Stimulated activated CD8-positive, alpha-beta memory T cell treated with anti-CD3 and anti-CD28 coated beads, Interleukin-12 subunit alpha, Interleukin-12 subunit beta, amount 100 ng/mL, for 24 hours (primary cell): ENCODE results near the gene PRAC1.
"Not testable (repeated sequence)": the region's sequence is repeated elsewhere in the genome, so short reads cannot be mapped to it uniquely, and the experiment has no call there.

ENCODE experiments used
- DNase-seq: peaks from one replicate; pipeline ENCODE4 v3.0.0-alpha.2; 2020; ENCODE audit errors: extremely low read depth

Gene PRAC1

GRCh38 chr17:48726916-48727286, 4.6 kb upstream of the PRAC1 start:
- no peak for DNase-seq

- DNase-seq, result no peak
Measured at GRCh38 chr17:48726114-48726915, 4.0 kb upstream of the PRAC1 start.

- DNase-seq, result no peak
Measured at GRCh38 chr17:48725288-48726064, 3.2 kb upstream of the PRAC1 start.

- no peak for DNase-seq
Measured at GRCh38 chr17:48725004-48725287, 2.6 kb upstream of the PRAC1 start.

- peak; percentile 38 for DNase-seq
Measured at GRCh38 chr17:48724251-48725003, 2.1 kb upstream of the PRAC1 start.

DNA sequence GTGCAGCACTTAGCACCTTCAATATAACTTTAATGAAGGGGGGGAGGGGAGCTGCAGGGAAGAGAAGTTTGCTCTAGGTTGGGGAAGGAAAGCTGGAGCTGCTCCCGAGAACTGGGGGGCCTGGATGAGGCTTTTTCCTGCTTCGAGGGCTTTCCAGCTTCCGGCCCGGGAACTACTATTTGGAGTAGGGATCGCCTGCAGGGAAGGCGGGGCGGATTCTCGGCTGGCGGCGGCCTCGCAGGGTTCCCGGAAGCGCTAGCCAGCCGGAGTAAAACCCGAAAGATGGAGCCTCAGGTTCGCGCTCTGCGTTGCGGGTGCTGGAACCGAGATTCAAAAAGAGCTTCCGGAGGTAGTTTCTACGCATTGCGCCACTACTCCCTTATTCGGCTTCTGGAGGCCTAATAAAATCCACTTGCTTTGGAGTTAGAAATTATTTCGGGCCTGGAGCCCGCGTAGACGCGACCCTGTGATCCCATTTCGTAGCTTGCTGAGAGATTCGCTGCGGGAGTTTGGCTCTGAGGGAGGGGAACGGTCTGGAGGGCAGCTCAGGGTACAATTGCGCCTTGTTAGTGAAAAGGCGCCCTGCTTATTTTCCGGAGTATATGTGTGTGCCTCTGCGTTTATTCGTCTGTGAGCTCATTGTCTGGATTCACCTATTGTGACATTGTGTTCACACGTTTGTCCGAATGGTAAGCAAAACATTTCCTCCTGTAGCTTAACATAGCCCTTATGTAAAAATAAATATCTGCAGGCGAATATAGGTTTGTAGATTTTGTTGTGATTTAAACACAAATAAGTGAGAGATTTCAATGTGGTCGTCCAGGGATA, 1.3 kb upstream of the PRAC1 start:
- DNase-seq, result no peak

DNA sequence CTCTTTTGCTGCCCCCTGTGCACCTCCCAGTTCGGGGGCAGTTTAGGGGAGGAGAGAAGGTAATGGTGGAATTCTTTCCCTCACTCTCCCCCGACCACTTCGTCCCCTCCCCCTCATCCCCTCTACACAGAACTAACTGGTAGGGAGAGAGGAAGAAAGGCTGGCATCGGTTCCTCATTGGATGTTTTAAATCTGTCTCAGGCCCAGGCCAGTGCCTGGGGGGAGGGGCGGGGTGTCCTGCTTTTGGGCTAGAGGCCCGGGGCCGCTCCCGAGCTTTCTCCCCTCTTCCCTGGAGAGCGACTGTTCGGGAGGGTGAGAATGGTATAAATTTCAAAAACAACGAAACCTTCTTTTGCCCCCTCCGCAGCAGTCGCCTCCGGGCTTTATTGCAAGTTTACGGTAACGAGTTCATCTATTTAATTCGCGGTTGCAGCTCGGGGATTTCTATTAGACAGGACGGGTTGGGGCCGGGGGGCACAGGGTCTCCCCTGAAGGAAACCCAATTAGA, 651 bp upstream of the PRAC1 start, which contains the start of gene PRAC2:
Gene PRAC2, plus strand, starts transcription at position 271 of the 508 bp plus-strand sequence. CDS start 1,226 bp downstream, outside the sequence.
- no peak for DNase-seq

- DNase-seq, result no peak
Measured at GRCh38 chr17:48721009-48721402, 1.3 kb downstream of the PRAC1 start.

DNA sequence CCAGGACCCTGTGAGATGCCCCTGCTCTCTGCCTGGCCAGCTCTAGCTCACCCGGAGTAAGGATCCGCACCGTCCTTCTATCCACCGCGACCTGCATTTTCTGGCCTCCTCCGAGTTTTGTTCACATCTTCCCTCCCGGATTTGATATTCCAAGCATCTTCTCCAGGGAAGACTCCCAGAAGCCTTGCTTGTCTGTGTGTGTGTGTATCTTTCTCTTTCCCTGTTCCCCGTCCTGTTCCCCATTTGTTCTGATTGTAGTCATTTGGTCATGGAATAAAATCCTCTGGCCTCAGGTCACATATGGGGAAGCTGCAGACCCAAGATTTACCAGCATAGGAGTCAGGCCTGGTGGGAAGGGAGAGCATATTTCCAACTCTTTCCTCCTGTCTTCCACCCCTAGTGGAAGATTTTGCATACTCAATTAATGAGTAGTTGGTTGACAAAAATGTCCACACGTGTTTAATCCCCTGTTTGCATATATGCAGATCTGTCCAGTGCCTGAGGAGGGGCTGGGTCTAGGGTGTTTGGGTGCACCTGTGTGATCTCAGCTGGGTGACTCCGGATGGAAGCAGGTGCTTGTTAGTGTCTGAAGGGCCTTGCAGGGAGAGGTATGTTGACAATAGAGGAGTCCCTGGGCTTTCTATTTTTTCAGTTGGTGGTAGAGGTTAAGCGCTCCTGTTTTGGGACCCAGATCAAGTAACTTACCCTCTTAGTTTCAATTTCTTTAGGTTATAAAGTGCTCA, 1.9 kb downstream of the PRAC1 start:
- no peak for DNase-seq

- DNase-seq, result no peak
Measured at GRCh38 chr17:48719642-48720265, 2.6 kb downstream of the PRAC1 start.

DNA sequence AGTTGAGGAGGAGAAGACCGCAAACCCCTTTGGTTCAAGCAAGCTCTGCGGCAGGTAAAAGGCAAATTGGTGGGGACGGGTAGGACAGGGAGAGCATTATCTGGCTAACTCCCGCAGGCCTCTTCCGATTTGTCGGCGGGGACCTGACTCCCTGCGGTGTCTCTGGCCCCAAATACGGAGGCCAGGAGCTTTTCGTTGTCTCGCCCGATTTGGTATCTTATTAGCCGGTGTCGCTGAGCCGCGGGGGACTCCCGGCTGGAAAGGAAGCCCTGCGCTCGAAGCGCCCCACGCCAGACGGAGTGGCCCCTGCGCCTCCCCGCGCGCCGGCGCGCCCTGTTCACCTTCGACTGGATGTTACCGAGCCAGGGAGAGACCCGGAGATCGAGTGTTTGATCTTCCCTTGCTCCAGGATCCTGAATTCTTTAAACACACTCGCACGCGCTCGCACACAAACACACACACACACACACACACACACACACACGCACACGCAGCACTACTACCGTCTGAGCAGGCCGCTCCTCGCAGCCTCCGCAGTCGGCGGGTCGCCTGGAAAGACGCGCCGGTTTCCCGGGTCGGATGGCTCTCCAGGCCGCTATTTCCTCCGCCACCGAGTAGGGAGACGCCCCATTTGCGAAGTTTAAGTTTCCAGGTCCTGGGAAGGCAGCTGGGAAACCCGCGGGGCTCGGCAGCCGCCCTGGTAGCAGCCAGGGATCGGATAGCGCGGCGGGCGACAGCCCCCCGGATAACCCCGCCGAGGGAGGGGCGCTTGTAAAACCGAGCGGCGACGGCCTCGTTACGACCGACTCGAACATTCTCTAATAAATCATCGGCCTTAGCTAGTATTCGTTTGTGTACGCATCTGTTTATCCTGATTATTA, 3.3 kb downstream of the PRAC1 start:
- DNase-seq, result no peak

DNA sequence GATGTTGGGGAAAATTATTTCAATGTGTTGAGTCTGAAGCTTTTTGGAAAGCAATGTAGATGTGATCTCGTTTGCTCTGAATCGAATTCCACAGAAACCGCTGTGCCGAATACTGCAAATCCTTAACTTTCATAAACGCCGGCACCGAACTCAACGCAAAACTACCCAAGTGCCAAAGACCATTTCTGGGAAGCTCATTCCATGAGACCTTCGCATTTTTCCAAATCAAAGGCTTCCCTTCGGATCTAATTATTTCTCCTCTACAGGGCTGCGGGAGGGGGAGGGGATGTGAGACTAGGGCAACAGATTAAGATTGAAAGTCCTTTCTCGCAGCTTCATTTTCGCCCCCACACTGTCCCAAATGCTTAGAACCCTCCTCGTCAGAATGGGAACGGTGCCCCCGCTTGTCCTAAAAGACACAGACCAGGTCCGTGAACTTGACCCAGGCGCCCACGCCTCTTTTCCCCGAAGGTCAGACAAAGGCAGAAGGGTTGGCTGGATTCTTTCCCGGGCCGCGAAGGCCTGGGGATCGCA, 4.0 kb downstream of the PRAC1 start:
- DNase-seq, result no peak

DNA sequence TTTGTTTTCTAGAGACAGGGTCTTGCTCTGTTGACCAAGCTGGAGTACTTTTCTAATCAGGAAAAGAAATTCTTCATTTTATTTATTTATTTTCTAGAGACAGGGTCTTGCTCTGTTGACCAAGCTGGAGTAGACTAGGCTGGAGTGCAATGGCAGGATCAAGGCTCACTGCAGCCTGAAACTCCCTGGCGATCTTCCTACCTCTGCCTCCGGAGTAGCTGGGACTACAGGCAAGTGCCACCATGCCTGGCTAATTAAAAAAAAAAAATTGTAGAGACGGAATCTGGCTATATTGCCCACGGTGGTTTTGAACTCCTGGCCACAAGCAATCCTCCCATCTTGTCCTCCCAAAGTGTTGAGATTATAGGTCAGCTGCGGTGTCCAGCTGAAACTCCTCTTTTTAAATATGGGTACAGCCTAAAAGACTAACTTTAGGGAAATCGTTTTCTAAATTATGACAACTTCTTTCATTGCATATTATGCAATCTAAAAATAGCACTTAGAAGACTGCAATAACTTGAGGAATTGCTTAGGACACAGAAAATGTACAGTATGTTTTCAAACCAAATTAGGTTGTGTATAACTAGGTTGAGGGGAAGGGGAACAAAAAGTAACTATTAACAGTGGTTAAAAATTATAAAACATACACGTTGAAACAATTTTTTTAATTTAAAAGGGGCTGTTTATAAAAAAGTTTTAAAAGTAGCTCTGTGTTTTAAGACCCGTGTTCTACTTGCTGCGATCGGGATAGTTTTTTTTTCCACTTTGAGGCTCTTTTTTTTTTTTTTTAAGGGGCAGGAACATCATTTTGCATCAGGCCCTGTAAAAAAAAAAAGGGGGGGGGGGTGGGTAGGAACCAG, 4.7 kb downstream of the PRAC1 start:
- DNase-seq, result no peak

DNA sequence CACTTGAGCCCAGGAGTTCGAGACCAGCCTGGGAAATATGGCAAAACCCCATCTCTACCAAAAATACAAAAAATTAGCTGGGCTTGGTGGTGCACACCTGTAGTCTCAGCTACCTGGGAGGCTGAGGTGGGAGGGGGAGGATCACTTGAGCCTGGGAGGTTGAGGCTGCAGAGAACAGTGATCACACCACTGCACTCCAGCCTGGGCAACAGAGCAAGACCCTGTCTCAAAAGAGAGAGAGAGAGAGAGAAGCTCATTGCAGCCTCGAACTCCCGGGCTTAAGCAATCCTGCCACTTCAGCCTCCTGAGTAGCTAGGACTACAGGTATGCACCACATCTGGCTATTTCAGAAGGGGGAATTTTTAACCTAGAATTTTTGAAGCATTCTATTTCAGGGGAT, 5.8 kb downstream of the PRAC1 start:
- not testable (repeated sequence) for DNase-seq

DNA sequence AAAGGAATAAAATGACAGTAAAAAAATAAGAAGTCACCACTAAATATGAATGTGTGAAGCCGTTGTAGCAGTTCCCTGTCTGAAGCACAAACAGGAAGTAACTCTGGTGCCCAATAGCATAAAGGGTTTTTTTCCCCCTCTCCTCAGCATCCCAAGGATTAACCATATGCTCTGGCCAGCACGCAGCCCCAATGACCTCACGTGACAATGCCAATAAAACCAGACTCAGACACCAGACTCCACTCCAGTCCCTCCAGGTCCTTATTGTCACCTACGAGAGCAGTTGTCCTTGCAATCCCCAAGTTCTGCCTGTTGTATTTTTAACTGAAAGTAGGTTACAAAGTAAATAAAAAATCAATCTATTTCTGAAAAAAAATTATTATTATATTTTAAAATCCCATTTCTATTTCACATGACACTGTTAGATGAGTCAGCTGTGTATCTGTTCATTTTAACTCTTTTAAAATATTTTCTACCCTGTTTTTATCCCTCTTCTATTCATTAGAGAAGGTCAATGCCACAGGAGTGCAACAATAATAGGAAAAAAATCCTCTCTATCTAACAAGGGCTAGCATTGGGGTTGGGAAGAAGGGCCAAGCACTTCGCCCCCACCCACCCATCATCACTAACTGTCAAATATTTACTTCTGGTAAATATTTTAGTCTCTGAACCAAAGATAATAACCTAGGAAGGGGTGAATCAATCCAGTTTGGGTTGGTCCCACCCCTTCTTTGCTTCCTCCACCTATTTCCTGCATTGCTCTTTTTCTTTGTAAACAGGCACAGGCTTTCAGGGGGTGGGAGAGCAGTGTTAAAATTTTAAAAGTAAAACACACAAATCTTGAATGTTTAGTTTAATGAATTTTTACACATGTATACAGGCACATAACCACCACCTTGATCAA, 6.6 kb downstream of the PRAC1 start:
- DNase-seq, result no peak

DNA sequence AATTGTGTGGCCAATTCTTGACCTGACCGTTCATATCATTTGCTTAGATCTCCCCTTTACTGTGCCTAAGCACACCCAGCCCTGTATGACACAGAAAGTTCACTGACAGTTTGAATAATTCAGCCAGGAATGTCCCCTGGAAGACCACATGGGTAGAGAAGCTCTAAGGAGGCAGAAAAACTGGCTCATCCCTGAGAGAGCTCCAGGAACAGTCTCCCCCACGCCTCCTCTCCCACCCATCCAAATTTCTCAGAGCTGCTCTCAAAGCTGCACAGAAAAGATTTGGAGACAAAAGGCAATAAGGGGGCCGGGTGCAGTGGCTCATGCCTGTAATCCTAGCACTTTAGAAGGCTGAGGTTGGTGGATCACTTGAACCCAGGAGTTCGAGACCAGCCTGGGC, 11.2 kb downstream of the PRAC1 start:
- no peak for DNase-seq
